GM10248 (cell line): ENCODE results near the gene DSCAML1.

Source experiments
- CTCF ChIA-PET: fragments of 300-600 bp; sonication (Branson Sonifier 250); formaldehyde crosslinking; extraction: SDS; loops from one replicate; lab custom pipeline; 2021; ENCODE audit warnings: antibody characterized with exemption; lab: Yijun Ruan, JAX
- POLR2A ChIA-PET: fragments of 350-650 bp; sonication (Branson Sonifier 250); formaldehyde crosslinking; extraction: SDS; loops from one replicate; lab custom pipeline; 2020; ENCODE audit warnings: antibody characterized with exemption; lab: Yijun Ruan, JAX
- DNase-seq: peaks from one replicate; pipeline ENCODE4 v3.0.0; 2012; ENCODE audit errors: extremely low spot score
- CTCF ChIP-seq: IDR thresholded peaks from 2 replicates; pipeline ENCODE4 v1.5.1; 2012; ENCODE audit warnings: mild to moderate bottlenecking, low read depth; ENCODE audit errors: extremely low read depth, missing control alignments, control extremely low read depth

Gene DSCAML1

DNA sequence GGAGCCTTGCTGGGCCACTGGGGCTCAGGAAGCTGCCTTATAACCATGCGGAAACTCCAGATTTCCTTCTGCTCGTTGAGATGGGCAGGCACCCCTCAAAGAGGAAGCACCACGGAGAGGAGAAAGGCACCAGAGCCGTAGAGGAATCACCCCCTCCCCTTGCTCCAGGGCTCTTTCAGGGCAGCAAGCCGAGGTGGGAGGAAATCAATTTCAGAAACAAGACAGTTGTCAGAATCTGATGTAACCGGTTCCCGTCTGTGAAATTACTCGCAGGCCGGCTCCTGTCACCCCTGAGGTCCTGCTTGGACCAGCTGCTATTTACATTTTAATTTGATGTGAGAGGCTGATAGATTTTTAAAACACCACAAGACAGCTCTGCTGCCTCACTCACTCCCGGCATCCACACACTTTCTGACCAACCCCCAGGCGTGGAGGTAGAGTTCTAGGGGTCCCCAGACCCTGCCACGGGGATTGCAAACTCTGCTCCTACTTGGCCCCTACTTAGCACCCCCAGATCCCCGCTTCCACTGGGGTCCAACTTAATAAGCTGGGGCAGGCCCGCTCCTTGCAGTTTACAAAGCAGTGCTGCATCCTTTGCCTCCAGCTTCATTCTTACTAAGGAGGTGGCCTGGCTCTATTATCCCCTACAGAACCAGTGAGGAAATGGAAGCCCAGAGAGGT is 306.9 kb downstream of the DSCAML1 start:
- no peak for TF ChIP-seq CTCF
- ChIA-PET POLR2A (no interaction called here), CTCF (interaction anchor here (1.1 to 1.8 kb wide), 4 partner anchors 10 to 317 kb away, joined by 3 to 6 read pairs (median 3); no protein-coding TSS in a partner anchor)
- DNase-seq: no peak

- no peak for TF ChIP-seq CTCF
- no peak for DNase-seq
- POLR2A ChIA-PET: no interaction called here
- CTCF ChIA-PET: interaction anchor here (1.1 to 1.5 kb wide), 4 partner anchors 11 to 318 kb away, joined by 3 to 5 read pairs (median 3); no protein-coding TSS in a partner anchor
Measured at GRCh38 chr11:117488996-117489952, 307.7 kb downstream of the DSCAML1 start.

DNA sequence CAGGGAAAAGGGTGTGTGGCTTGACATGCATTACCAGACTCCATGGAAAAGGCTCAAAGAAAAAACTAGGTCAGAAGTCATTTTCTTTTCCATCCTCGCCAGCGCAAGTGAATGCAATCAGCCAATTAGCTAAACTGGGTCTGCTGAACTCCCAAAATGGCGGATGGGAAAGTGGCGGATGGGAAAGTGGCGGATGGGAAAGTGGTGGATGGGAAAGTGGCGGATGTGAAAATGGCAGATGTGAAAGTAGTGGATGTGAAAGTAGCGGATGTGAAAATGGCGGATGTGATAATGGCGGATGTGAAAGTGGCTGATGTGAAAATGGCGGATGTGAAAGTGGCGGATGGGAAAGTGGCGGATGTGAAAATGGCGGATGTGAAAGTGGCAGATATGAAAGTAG is 311.0 kb downstream of the DSCAML1 start:
- ChIA-PET POLR2A (no interaction called here), CTCF (interaction anchor here (1.5 kb wide), 1 partner anchor 60 kb away, joined by 10 read pairs; no protein-coding TSS in a partner anchor)
- TF ChIP-seq CTCF: no peak
- DNase-seq: no peak

DNA sequence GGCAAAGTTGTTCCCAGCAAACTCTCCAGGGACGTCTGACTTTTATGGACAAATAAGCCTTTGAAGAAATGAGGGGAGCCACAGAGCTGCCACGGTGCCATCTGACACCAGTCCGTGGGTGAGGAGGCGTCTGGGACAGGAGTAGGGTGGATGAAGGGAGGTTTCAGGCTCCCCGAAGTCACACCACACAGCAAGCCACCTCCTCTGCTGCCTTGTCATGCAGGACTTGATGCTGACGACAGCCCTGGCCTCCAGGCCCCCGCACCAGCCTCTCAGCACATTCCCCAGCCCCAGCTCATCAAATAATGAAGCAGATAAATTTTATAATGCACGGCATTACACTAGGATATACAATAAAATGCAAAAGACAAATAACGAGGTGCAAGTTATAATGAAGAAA is 312.9 kb downstream of the DSCAML1 start:
- ChIA-PET CTCF (interaction anchor here (1.5 kb wide), 1 partner anchor 10 kb away, joined by 3 read pairs; no protein-coding TSS in a partner anchor), POLR2A (no interaction called here)
- no peak for DNase-seq
- no peak for TF ChIP-seq CTCF

GRCh38 chr11:117483372-117483771 is 313.6 kb downstream of the DSCAML1 start:
- DNase-seq: no peak
- TF ChIP-seq CTCF: no peak
- CTCF ChIA-PET: interaction anchor here (1.5 kb wide), 1 partner anchor 11 kb away, joined by 3 read pairs; no protein-coding TSS in a partner anchor
- POLR2A ChIA-PET: no interaction called here

- TF ChIP-seq CTCF: no peak
- ChIA-PET POLR2A (no interaction called here), CTCF (no interaction called here)
- no peak for DNase-seq
Measured at GRCh38 chr11:117482881-117483280, 314.1 kb downstream of the DSCAML1 start.
